GM18508 (cell line): ENCODE measurements around the gene OR5AS1.
"Not testable (repeated sequence)": the region's sequence is repeated elsewhere in the genome, so short reads cannot be mapped to it uniquely, and the experiment has no call there.

Experiments
- ATAC-seq: cut with Tn5 transposase; IDR thresholded peaks from one replicate; pipeline ENCODE4 v1.9.1; 2021; ENCODE audit warnings: moderate number of reproducible peaks; ENCODE audit not compliant: insufficient read depth, unreplicated experiment

The OR5AS1 gene

DNA sequence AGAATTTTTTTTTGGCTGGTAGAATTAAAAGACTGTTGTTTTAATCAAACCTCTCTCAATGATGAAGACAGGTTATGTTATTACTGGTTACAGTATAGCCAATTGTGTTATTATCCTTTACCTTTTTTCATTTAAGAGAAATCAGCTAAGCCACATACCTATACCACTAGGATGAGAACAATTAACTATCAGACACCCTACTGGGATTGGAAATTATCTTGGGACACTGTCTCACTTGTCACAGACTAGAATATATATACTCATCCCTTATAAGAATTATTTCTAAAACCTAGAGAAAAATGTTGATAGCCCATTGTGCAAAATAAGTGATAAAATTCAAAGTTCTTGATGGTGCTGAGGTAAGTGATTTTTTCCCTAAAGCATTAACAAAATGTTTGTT, at the start of gene OR5AS1:
OR5AS1 (plus strand) TSS at position 301 of the 400 bp plus-strand sequence. CDS start 2,765 bp downstream, outside the sequence.
- no peak for ATAC-seq

DNA sequence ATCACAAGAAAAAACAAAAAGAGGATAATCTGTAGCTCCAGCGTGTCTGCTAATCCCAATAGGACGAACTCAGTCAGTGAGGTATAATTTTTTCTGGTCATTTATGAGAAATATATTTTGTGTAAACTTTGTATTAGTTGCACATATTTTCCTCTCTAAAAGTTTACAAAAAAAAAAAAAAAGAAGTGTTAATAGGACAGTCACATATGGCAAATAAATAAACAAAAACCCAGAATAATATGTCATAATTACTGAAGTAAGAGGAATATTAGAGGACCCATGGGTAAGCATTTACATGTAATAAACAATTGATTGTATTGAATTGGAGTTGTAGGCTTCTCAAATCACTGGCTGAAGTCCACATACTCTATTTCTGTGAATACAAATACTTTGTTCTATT, 32.9 kb upstream of the OR5AS1 start, which contains the start of gene OR5F1:
OR5F1 (minus strand) TSS at position 101 of the 400 bp plus-strand sequence; CDS start at position 101, 0 bp downstream.
- ATAC-seq: no peak

DNA sequence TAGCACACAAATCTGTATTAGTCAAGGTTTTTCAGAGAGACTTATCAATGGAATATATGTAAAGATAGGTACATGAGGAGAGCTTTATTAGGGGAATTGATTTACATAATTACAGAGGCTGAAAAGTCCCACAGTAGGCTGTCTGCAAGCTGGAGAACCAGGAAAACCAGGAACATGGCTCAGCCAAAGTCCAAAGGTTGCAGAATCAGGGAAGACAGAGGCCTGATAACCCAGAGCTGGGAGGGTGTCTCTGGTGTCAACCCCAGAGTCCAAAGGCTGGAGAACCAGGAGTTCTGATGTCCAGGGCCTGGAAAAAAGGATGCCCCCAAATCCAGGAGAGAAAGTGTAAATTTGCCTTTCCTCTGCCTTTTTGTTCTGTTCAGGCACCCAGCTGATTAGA, 16.7 kb upstream of the OR5AS1 start:
- ATAC-seq: no peak

DNA sequence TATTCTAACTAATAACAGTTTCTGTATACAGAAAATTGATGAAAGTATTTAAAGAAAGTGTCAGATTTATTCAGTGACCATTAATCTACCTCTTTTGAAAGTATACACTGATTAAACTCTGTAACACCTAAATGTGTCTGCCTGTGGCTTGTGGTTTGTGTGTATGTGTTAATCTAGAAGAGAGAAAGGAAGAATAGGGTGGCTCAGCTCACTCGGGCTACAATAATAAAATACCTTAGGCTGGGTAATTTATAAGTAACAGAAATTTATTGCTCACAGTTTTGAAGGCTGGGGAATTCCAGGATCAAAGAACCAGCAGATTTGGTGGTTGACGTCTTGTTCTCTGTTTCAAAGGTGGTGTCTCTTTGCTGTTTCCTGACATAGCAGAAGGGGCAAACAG, 13.6 kb upstream of the OR5AS1 start:
- ATAC-seq: no peak

DNA sequence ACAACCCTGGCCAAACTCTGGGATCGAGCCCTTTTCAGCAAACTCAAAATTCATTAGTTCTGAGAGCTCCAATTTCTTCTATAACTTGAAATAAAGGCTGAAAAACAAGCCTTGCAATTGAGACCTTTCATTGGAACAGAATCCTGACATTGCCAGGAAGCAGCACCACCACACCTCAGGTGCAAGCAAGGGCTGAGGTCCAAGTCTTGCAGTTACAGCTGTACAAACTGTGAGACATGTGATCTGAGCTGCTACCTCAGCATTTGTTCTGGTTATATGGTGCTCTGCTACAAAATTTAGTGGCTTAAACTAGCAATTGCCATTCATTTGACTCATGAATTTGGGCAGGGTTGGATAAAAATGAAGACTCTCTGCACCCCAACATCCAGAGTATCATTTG, 18.1 kb downstream of the OR5AS1 start:
- ATAC-seq: no peak

DNA sequence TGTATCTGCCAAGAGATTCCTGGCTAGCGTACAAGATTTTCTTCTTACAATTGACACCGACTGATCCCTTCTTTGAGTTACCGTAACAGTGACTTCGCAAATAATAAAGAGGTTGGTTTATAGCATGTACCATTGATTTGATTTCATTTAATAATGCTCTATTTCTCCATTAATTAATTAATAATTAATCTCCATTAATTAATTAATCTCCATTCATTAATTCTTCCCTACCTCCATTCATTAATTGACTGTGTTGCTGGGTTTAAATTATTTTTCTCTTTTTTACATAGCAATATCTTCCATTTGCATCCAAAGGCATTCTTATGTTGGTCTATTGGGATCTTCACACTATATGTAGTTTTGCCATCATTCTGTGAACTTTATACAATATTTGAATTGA, 21.0 kb downstream of the OR5AS1 start:
- ATAC-seq: no peak

DNA sequence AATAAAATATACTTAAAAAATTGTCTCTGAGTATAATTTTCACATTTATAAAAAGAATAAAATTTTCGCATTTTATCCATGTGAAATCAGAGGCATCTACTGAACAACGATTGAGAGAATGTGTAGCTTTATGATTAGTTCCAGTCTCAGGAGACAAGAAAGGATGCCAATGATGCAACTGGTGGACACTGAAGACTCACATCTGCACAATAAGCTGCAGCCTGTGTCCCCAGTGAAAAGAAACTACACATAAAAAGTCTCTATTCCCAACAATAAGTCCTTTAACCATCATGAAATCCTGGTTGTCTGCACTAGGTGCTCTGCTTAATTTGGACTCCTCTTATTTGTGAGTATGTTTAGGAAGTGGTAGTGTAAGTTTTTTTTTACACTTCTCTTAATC, 22.0 kb downstream of the OR5AS1 start:
- no peak for ATAC-seq

DNA sequence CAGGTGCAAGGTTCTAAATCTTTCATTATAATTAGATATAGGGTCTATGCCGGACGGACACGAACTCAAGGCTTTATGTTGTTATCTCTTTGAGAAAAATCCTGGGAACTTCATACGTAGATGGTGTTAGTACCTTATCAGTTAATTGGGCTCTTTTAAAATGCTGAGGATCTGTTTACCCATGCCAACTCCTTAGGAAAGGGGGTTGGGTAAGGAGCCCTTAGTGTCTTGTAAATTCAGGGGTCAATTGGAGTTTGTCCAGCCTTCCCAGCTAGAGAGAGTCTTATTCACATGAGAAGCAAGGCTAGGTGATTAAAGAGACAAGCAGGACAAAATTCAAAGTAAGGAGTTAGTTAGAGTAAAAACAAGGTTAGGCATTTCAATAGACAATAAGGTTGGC, 28.9 kb downstream of the OR5AS1 start:
- ATAC-seq: not testable (repeated sequence)

DNA sequence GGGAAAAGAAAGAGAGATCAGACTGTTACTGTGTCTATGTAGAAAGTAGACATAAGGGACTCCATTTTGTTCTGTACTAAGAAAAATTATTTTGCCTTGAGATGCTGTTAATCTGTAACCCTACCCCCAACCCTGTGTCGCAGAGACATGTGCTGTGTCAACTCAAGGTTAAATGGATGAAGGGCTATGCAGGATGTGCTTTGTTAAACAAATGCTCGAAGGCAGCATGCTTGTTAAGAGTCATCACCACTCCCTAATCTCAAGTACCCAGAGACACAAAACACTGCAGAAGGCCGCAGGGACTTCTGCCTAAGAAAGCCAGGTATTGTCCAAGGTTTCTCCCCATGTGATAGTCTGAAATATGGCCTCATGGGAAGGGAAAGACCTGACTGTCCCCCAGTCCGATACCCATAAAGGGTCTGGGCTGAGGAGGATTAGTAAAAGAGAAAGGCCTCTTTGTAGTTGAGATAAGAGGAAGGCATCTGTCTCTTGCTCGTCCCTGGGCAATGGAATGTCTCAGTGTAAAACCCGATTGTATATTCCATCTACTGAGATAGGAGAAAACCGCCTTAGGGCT, 30.3 kb downstream of the OR5AS1 start:
- ATAC-seq: not testable (repeated sequence)

DNA sequence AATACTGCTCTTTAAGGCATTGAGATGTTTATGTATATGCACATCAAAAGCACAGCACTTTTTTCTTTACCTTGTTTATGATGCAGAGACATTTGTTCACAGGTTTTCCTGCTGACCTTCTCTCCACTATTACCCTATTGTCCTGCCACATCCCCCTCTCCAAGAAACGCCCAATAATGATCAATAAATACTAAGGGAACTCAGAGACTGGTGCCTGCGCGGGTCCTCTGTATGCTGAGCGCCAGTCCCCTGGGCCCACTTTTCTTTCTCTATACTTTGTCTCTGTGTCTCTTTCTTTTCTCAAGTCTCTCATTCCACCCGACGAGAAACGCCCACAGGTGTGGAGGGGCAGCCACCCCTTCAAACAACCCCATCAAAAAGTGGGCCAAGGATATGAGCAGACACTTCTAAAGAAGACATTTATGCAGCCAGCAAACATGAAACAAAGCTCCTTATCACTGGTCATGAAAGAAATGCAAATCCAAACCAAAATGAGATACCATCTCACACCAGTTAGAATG, 30.9 kb downstream of the OR5AS1 start:
- ATAC-seq: not testable (repeated sequence)

DNA sequence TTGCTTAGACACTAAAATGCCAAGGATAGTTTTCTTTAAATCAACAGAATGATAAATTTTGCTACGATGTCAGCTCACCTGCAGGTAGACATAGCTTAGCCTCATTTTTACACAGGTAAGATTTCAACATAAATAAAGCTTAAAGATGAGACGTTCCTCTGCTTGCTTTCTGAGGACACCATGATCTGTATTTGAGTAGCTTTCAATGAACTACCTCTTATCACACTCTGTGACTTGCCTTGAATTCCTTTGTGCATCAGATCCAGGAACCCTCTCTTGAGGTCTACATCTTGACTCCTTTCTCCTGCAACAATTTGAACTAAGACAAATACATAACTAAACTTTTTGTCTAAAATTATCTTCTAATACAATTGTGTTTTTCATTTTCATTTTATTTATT, 39.5 kb downstream of the OR5AS1 start:
- ATAC-seq: no peak
